ENCODE measurements around the gene TRAPPC3. TPM values are rescaled to one million over a fixed set of nuclear protein-coding genes. Genes with fewer than 3 reads are reported as not detected.

TRAPPC3 gene
- total RNA-seq, 1 donor from 2014 or later = 95.9 TPM

DNA sequence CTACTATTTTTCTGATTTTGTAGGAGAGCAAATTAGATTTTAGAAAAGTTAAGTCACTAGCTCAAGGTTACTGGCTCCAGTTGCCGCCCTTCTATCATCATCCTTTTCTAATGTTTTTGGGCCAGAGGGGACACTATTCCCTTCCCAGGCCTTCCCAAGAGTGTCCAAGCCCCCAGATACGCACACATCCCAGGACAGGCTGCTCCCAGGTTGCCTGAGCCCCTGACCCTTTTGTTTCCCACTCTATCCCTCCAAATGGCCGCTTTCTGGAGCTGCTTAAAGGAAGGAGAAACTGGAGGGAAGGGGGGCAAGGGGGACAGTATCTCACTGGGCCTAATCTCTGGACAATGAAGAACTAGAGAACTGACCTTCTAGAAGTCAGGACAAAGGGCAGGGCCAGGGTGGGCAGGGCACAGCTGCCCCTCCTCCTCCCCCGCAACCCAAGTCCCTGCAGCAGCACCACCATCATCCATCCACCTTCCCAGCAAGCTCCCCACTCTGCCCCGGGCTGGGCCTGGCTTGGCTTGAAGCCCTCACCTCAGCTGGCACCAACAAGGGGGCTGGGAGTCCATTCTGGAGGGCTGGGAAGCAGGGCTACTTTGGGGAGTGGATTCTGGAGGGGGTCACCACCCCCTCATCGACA, 5.6 kb upstream of the TRAPPC3 start:
- DNase-seq (ENCODE audit: low read depth) = no peak
- peak overlapping the region; percentile 85 for H3K4me3 ChIP-seq (ENCODE audit: low read depth, low read length)
- no peak for TF ChIP-seq CTCF (conservative IDR thresholded peaks at IDR 0.05; ENCODE audit: low read depth, low read length)

DNA sequence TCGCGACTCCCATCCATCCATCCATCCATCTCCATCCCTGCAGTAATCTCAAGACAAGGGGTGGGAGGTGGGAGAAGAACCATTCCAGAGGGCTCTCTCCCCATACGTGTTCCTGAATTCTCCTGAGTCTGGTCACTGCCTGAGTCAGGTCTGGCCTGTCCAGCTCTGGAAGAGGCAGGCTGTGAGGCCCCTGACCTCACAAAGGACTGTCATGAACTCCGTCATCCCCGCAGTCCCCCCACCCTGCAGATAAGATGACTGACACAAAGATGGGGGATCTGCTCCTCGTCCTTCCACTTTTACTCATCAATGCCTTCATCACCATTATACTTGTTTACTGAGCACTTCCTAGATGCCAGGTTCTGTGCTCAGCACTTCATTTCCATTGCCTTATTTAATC, 5.0 kb upstream of the TRAPPC3 start:
- DNase-seq (ENCODE audit: low read depth) = no peak
- no peak overlapping the region for H3K4me3 ChIP-seq (ENCODE audit: low read depth, low read length)
- no peak for TF ChIP-seq CTCF (conservative IDR thresholded peaks at IDR 0.05; ENCODE audit: low read depth, low read length)

DNA sequence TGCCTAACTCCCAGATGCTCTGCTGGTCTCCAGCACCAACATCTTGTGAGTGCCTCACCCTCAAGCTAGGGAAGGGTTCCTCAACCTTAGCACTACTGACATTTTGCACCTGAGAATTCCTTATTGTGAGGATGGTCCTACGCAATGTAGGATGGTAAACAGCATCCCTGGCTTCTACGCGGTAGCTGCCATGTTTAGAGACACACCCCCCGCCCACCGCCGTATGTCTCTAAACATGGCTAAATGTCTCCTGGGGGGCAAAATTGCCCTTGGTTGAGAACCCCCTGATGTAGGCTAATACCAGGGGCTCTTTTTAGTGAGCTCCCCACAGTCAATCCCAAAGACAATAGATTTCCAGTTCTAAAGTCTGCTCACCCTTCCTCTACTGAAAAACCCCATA, 4.2 kb upstream of the TRAPPC3 start:
- DNase-seq (ENCODE audit: low read depth) = no peak
- TF ChIP-seq CTCF (conservative IDR thresholded peaks at IDR 0.05; ENCODE audit: low read depth, low read length) = no peak
- H3K4me3 ChIP-seq (ENCODE audit: low read depth, low read length) = no peak overlapping the region

- no peak overlapping the region for H3K4me3 ChIP-seq (ENCODE audit: low read depth, low read length)
- TF ChIP-seq CTCF (conservative IDR thresholded peaks at IDR 0.05; ENCODE audit: low read depth, low read length) = no peak
- DNase-seq (ENCODE audit: low read depth) = no peak
These were observed 2.5 kb upstream of the TRAPPC3 start for GRCh38 chr1:36151845-36152203.

- TF ChIP-seq CTCF (conservative IDR thresholded peaks at IDR 0.05; ENCODE audit: low read depth, low read length) = no peak
- no peak for DNase-seq (ENCODE audit: low read depth)
- H3K4me3 ChIP-seq (ENCODE audit: low read depth, low read length) = peak overlapping the region; percentile 14
These were observed 2.0 kb upstream of the TRAPPC3 start for GRCh38 chr1:36151134-36151844.

DNA sequence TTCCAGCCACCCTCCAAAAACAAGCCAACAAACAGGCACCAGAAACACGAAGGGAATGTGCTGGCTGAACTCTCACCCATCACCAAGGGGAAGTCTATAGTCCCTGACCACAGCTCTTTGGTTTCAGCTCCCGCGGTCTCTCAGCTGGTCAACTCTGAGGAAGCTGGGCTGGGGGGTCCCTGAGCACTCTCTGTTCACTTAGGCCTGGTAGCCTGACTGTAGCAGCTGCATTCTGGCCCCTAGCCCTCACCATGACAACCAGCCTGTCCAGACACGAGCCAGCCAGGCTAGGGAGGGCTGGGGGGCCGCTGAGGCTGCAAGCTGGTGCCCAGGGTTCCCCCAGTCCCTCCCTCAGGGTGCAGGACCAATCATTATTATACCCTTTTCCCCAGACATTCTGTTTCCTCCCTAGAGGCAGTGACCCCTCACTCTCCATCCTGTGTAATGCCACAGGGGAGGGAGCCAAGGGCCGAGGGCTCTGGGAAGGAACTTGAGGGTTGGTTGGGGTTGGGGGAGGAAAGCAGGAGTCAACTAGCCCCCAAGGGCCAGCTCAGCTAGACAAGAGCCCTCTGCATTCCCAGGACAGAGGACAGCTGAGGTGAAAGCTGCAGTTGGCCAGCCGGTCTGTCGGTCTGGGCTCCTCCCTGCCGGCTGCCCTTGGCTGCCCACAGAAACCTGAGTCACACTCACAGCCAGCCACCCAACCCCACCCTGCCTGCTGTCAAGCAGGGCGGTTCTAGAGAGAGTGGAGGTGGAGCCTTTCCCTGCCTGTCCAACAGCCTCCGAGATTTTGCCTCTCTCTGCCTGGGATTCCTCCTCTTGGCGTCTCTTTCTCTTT, 1.2 kb upstream of the TRAPPC3 start:
- H3K4me3 ChIP-seq (ENCODE audit: low read depth, low read length) = peak overlapping the region; percentile 30
- TF ChIP-seq CTCF (conservative IDR thresholded peaks at IDR 0.05; ENCODE audit: low read depth, low read length) = no peak
- DNase-seq (ENCODE audit: low read depth) = no peak

Measured in epithelial cell of proximal tubule (primary cell).